NAMALWA (cell line): Measurements from ENCODE around the gene NAV2.

Experiments used
- DNase-seq: peaks from one replicate; pipeline ENCODE4 v3.0.0-alpha.2; 2015; ENCODE audit warnings: low spot score

Gene NAV2

DNA sequence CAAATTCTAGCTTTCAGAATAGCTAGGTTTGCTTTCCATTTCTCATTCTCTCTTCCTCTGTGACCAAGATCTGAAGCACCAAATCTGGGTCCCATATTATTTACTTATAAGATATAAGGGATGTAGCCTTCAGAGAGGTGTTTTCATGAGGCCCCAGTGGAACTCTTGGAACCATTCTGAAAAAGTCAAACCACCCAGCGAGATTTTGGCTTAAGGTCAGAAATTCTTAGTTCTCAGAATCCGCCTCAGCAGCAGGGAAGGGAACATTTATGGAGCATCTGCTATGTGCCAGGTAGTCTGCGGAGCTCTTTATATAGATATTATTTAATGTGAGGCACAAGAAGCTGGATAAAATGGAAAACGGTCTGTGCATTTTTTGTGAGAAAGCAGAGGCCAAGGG lies 6.3 kb downstream of the NAV2 start:
- DNase-seq: no peak

DNA sequence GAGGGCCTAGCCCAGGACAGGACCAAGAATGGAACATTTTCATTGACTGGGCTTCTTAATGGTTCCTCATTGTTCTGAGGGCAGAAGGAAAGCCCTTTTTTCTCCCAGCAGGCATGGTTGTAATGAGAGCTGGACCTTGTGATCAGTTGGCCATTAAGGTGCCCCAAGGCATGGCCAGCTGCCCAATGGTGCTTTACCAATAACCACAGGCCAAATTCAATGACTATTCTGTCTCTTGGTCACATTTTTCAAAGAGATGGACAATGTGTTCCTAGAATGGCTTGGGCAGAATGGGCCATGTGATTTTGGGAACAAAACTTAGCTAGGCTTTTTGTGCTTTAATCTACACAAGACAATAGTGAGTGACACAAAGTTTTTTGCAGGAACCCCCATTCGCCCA lies 7.3 kb downstream of the NAV2 start:
- no peak for DNase-seq

DNA sequence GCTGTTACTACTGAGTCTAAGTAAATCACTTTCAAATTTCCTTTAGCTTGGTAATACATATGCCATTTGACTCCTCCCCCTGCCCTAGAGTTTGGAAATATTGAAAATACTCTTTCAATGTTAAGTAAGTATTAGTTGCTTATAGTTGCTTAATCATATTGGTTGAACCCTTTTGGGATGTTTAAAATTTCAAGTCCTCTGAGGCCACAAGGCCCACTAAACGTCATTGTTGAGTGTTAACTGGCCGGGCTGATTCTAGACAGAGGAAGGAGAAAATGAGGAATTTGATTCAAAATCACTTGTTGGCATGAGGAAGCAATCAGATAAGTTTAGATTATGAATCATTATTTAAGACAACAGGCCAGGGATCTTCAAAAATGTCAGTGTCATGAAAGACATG lies 8.5 kb downstream of the NAV2 start:
- no peak for DNase-seq

DNA sequence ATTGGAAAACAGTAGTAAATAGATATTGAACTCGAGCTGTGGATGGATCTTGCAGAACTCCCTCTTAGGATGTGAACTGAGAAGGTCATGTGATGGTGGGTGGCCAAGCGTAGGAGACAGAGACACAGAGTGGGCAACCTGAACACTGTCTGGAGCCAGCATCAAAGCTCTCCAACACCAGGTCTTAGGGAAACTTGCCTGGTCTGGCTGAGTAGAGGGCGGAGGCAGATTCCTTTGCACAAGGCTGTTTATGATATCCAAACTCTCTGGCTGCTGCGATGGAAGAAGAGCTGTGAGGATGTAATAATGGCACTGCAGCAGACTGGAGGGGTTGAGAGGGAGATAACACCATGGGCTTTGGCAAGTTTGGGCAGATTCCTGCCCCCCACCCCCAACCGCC lies 10.1 kb downstream of the NAV2 start:
- DNase-seq: no peak

- DNase-seq: no peak
Measured at GRCh38 chr11:19723572-19724342, 11.1 kb downstream of the NAV2 start.

DNA sequence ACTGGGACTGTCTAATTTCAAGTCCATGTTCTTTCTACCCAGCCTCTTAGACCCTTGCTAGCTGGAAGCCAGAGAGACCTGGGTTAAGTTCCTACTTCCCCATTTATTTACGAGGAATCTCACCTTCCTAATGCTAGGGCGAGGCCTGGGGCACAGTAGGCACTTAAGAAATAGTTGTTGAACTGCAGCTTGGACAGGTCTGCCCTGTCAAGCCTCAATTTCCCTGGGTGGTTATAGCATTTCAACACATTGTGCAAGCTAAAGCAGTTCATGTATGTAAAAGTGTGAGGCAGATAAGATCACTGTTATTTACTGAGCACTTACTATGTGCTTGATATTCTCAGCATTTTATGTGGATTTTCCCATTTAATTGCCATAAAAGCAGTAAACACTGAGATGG lies 12.1 kb downstream of the NAV2 start:
- DNase-seq: no peak

- no peak for DNase-seq
Measured at GRCh38 chr11:19725379-19726079, 12.9 kb downstream of the NAV2 start.

GRCh38 chr11:19727246-19727645 lies 14.6 kb downstream of the NAV2 start:
- DNase-seq: no peak

DNA sequence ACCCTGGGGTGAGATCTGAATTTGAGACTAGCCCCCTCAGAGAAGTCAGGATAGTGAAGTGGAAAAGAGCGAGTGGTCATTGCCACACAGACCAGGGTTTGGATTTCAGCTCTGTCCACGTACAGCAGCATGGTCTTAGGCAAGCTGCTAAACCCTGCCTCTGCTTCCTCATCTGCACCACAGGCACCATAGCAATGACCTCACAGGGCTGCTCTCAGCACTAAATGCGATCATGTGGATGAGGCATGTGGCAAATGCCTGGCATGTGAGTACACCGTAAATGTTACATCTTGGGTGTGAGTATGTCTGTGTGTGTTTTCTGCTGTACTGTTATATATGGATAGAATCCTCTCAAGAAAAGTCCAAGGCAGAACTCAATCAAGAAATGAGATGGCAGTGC lies 15.8 kb downstream of the NAV2 start:
- DNase-seq: no peak

- no peak for DNase-seq
Measured at GRCh38 chr11:19729141-19729540, 16.5 kb downstream of the NAV2 start.

DNA sequence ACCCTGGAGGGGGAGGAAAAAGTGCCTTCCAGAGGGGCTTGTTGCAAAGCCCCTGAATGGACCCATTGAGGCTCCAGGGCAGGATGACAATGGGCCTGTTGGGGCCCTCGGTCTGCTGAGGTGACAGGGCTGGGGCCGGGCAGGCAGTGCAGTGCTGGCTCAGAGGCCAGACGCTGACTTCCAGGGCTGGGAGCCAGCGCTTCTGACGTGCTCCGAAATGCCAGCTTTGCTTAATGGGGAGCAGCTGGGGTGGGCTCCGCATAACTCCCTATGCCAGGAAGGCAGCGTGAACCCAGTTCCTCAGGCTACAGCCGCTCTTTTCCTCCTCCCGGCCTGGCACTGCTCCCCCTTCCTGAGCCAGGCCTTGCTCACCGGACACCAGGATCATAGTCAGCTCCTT lies 17.7 kb downstream of the NAV2 start:
- no peak for DNase-seq

- no peak for DNase-seq
Measured at GRCh38 chr11:19734171-19734570, 21.5 kb downstream of the NAV2 start.

- DNase-seq: no peak
Measured at GRCh38 chr11:19735157-19735908, 22.7 kb downstream of the NAV2 start.

DNA sequence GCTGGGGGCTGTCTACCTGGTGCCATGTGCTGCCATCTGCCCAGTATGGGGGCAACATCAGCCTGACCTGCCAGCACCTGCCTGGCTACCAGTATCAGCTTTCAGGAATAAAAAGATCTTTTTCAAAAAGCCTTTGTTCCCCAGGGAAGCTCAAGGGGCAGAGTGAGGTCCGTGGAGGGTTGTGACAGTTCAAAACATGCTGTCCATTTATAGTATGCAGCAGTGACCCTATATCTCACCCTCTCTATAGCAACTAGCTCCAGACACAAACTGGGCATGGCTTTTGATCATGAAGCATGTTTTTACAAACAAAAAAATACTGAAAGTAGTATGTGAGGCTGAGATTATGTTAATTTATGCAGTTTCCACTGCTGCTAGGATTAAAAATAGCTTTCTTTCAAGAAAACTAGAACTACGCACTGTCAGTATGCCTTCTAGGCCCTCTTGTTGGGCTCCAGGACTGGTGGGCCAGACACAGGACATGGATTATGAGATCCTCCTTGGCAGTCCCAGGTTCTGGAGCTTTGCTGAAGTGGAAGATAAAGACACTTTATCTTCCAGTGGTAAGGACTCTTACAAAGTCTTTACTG lies 23.4 kb downstream of the NAV2 start:
- DNase-seq: no peak

DNA sequence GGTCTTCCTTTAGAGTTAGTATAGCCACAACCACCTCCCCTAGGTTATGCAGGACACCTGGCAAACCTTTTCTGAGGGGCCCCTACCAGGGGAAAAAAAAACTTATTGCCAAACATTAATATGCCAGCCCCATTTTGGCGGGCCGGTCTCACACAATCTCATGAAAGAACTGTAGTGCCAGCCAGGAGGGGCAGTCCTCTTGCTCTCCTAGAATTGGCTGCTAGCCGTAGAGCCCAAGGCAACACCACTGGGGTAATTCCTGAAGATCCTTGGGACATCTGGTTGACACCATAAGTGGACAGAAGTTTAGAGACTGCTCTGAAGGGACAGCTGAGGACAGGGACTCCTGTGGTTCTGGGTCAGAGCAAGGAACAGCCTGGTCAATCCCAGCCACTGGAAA lies 24.2 kb downstream of the NAV2 start:
- no peak for DNase-seq

DNA sequence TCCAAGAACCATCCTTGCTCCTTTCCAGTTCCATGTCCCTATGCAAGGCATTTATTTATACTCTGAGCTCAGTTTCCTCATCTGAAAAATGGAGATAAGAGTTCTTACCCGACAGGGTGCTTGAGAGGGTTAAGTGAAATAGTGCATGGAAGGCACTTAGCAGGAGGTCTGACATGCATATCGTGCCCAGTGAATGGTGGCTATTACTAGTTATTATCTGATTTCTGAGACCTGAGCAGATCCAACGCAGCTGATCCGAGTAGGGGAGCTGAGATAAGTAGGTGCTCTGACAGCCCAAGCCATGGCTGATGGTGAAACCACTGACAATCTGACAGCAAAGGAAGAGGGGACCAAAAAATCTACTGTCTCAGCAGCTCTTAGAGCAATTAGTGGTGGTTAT lies 24.9 kb downstream of the NAV2 start:
- DNase-seq: no peak

GRCh38 chr11:19738124-19738523 lies 25.5 kb downstream of the NAV2 start:
- no peak for DNase-seq

GRCh38 chr11:19739872-19740271 lies 27.2 kb downstream of the NAV2 start:
- no peak for DNase-seq

GRCh38 chr11:19740586-19740985 lies 27.9 kb downstream of the NAV2 start:
- no peak for DNase-seq

GRCh38 chr11:19742588-19743292 lies 30.1 kb downstream of the NAV2 start:
- peak; percentile 75 for DNase-seq

- DNase-seq: no peak
Measured at GRCh38 chr11:19743622-19744021, 31.0 kb downstream of the NAV2 start.

DNA sequence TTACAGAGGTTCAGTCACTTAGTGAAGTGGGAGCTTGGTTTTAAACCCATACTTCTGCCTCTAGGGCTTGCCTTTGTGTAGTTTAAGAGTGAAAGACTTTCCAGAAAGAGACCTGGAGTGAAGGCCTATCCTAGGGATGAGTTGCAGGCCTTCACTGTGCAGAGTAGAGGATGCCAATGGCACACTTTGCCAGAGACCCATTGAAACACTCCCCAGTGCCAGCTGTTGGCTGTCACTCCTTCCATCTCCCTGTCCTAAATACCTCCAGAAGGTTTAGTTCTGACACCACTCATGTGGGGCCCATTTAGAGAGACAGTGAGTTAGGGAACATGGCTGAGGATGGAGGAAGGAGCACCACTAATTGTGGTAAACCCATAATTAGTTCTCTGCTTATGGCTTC lies 31.5 kb downstream of the NAV2 start:
- DNase-seq: no peak
